Heart left ventricle (tissue), 13 donors: ENCODE results near the gene CTNND2.

Experiments
- POLR2A ChIP-seq, 2 donors: fragments of 450-650 bp; IDR thresholded peaks; one replicate each; pipeline ENCODE4 v1.6.1; 2017; ENCODE audit warnings: antibody characterized with exemption in 2 of 2, mild to moderate bottlenecking in 2 of 2, moderate library complexity in 2 of 2
- TF ChIP-seq, protein P1 (sequence below), 12 donors: fragments of 200-600 bp; sonication (generic) in 4 of 12; IDR thresholded peaks; one replicate each; pipeline versions ENCODE4 v1.5.0 to v1.8.0; 2018 to 2022; ENCODE audit warnings: antibody characterized with exemption in 12 of 12, mild to moderate bottlenecking in 5 of 12
- donor health status: ischemic (EF 13 %, LVEDD 7.1; RV severe dilation, severe dysfunction).
- donor health status: DM: no; HTN: yes; CAD: no.
- donor health status: DM: no; HTN: no; CAD: no.
- donor health status: ischemic (EF 25% LVEDD 6.9; RV normal size, moderate dysfunction).
- donor health status: ischemic (EF 25% LVEDD 5.7; RV mildly dilated, moderate dysfunction).
- donor health status: ischemic (EF 35%, LVEDD 5.7; RV mildly dilated, moderate dysfunction).
- donor health status: nonischemic (EF 11% LVEDD 7.7; RV severe dilation, severe dysfunction).
- donor health status: DM: yes; HTN: yes; CAD: no.
- donor health status: PGD.
- donor health status: ischemic (EF 29% LVEDD 5.4; RV normal size, mild dysfunction).
- donor health status: nonischemic (EF 23%, LVEDD 6.1; RV moderate dilation, normal function).

DNA sequence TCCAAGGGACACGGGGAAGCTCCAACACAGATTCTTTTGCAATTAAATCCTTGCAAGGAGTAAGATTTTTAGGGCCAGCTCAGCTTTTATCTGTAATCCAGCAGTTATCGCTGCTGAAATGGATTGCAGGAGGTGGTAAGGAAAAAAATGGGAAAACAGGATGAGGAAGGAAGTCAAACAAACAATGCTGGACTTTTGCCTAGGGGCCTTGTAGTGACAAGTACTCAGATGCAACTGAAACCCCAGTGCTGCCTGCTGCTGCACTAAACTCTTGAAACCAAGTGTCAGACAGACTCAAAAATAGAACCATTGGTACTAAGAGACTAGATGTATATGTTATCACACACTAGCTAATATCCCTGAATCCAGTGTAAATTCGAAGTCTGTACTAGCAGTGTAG, 309.2 kb downstream of the CTNND2 start:
- no peak for TF ChIP-seq POLR2A (IDR thresholded peaks at IDR 0.05)
- TF ChIP-seq, protein P1, sequence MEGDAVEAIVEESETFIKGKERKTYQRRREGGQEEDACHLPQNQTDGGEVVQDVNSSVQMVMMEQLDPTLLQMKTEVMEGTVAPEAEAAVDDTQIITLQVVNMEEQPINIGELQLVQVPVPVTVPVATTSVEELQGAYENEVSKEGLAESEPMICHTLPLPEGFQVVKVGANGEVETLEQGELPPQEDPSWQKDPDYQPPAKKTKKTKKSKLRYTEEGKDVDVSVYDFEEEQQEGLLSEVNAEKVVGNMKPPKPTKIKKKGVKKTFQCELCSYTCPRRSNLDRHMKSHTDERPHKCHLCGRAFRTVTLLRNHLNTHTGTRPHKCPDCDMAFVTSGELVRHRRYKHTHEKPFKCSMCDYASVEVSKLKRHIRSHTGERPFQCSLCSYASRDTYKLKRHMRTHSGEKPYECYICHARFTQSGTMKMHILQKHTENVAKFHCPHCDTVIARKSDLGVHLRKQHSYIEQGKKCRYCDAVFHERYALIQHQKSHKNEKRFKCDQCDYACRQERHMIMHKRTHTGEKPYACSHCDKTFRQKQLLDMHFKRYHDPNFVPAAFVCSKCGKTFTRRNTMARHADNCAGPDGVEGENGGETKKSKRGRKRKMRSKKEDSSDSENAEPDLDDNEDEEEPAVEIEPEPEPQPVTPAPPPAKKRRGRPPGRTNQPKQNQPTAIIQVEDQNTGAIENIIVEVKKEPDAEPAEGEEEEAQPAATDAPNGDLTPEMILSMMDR (IDR thresholded peaks at IDR 0.05), result no peak
